GM18951 (cell line): ENCODE measurements around the gene UTS2R.

Source experiments
- POLR2A ChIP-seq: IDR thresholded peaks from 4 replicates; pipeline ENCODE4 v1.6.1; 2011; ENCODE audit warnings: mild to moderate bottlenecking; ENCODE audit not compliant: insufficient read length, insufficient read depth; ENCODE audit errors: extremely low read depth
- in situ Hi-C: fragments of 300-500 bp; cut with MboI; formaldehyde crosslinking; loops from one replicate; pipeline ENCODE4 v1.12.0; 2022; ENCODE audit warnings: low sequenced_read_pairs, mixed read lengths, inconsistent platforms; ENCODE audit not compliant: unreplicated experiment

The UTS2R gene

GRCh38 chr17:82353484-82353883, 18.1 kb upstream of the UTS2R start:
- in situ Hi-C loops: no loop called here
- TF ChIP-seq POLR2A: no peak

GRCh38 chr17:82354804-82355308, 16.7 kb upstream of the UTS2R start:
- in situ Hi-C loops: loop anchor here (5.0 kb wide), 1 partner anchor 52 kb away; no protein-coding TSS in a partner anchor

DNA sequence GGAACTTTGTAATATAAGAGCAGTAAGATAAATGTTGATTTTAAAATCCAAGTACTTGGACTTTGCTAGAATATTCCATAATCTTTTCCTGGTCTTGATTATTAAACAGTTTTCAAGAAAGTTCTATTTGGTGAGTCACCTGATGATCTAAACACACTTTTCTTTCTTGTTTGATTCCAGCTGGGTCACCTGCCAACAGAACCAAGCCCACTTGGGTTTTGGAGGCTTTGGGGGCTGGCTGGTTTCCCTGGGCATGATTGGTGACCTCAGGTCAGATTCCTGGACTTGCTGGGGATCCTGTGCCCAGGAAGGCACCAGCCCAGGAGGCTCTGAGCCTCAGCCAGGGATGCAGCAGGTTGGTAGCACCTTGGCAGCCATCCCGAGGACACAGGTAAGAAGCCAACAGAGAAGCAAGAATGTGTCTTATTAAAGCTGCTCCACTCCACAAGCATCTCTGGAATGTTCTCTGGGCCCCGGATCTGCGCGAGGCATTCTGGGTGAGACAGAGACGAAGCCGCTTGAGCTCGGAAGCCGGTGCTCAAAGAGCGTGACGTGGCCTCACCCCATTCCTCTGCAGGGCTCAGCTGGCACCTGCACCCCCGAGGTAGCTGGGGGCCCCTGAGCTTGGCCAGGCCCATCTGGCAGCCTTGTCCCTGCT, 15.7 kb upstream of the UTS2R start:
- no peak for TF ChIP-seq POLR2A
- in situ Hi-C loops: loop anchor here (5.0 kb wide), 1 partner anchor 51 kb away; no protein-coding TSS in a partner anchor

More at GRCh38 chr17:82354804-82355308, 16.7 kb upstream of the UTS2R start:
- no peak for TF ChIP-seq POLR2A

GRCh38 chr17:82356845-82357355, 14.7 kb upstream of the UTS2R start:
- no peak for TF ChIP-seq POLR2A
- in situ Hi-C loops: loop anchor here (5.0 kb wide), 1 partner anchor 50 kb away; no protein-coding TSS in a partner anchor

- in situ Hi-C loops: loop anchor here (5.0 kb wide), 1 partner anchor 50 kb away; no protein-coding TSS in a partner anchor
Measured at GRCh38 chr17:82357394-82357793, 14.2 kb upstream of the UTS2R start.

GRCh38 chr17:82358465-82359350, 12.9 kb upstream of the UTS2R start, which contains the start of gene TEX19:
Gene TEX19 (plus strand): TSS chr17:82359247. CDS start chr17:82362151, 2,904 bp downstream.
- peak; percentile 27 for TF ChIP-seq POLR2A
- in situ Hi-C loops: loop anchor here (5.0 kb wide), 1 partner anchor 49 kb away; no protein-coding TSS in a partner anchor

More at GRCh38 chr17:82357394-82357793, 14.2 kb upstream of the UTS2R start:
- no peak for TF ChIP-seq POLR2A

GRCh38 chr17:82359451-82360074, 12.0 kb upstream of the UTS2R start:
- in situ Hi-C loops: loop anchor here (5.0 kb wide), 1 partner anchor 48 kb away; no protein-coding TSS in a partner anchor

GRCh38 chr17:82361885-82362633, 9.5 kb upstream of the UTS2R start:
- no peak for TF ChIP-seq POLR2A
- in situ Hi-C loops: no loop called here

- TF ChIP-seq POLR2A: no peak
- in situ Hi-C loops: no loop called here
Measured at GRCh38 chr17:82365606-82366295, 5.8 kb upstream of the UTS2R start.

DNA sequence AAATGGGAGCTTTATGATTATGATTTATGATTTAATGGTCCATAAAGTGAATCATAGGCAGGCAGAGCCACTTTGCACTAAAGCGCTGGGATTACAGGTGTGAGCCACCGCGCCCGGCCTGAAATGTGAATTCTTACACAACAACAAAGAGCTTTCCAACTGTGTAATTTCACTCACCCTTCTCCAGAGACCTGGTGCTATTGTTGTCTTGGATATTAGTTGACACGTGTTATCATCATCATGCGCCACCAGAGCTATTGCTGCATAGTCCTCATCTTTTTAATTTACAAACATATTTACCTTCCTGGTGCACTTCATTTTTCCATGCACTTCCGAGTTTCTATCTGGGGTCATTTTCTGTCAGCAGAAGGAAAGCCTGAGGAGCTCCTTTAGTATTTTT, 4.8 kb upstream of the UTS2R start:
- TF ChIP-seq POLR2A: no peak
- in situ Hi-C loops: no loop called here

GRCh38 chr17:82367724-82368524, 3.6 kb upstream of the UTS2R start:
- no peak for TF ChIP-seq POLR2A
- in situ Hi-C loops: no loop called here

- in situ Hi-C loops: no loop called here
Measured at GRCh38 chr17:82369211-82369610, 2.4 kb upstream of the UTS2R start.

More at GRCh38 chr17:82369211-82369610, 2.4 kb upstream of the UTS2R start:
- TF ChIP-seq POLR2A: no peak
